Ramos (cell line): ENCODE measurements around the gene EIF2S2.
"Not testable (repeated sequence)": the region's sequence is repeated elsewhere in the genome, so short reads cannot be mapped to it uniquely, and the experiment has no call there.

Experiments
- in situ Hi-C: fragments of 300-500 bp; cut with MboI; formaldehyde crosslinking; loops from one replicate; pipeline ENCODE4 v1.14.3; 2022; ENCODE audit warnings: low sequenced_read_pairs; ENCODE audit not compliant: unreplicated experiment

Gene EIF2S2, protein sequence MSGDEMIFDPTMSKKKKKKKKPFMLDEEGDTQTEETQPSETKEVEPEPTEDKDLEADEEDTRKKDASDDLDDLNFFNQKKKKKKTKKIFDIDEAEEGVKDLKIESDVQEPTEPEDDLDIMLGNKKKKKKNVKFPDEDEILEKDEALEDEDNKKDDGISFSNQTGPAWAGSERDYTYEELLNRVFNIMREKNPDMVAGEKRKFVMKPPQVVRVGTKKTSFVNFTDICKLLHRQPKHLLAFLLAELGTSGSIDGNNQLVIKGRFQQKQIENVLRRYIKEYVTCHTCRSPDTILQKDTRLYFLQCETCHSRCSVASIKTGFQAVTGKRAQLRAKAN

DNA sequence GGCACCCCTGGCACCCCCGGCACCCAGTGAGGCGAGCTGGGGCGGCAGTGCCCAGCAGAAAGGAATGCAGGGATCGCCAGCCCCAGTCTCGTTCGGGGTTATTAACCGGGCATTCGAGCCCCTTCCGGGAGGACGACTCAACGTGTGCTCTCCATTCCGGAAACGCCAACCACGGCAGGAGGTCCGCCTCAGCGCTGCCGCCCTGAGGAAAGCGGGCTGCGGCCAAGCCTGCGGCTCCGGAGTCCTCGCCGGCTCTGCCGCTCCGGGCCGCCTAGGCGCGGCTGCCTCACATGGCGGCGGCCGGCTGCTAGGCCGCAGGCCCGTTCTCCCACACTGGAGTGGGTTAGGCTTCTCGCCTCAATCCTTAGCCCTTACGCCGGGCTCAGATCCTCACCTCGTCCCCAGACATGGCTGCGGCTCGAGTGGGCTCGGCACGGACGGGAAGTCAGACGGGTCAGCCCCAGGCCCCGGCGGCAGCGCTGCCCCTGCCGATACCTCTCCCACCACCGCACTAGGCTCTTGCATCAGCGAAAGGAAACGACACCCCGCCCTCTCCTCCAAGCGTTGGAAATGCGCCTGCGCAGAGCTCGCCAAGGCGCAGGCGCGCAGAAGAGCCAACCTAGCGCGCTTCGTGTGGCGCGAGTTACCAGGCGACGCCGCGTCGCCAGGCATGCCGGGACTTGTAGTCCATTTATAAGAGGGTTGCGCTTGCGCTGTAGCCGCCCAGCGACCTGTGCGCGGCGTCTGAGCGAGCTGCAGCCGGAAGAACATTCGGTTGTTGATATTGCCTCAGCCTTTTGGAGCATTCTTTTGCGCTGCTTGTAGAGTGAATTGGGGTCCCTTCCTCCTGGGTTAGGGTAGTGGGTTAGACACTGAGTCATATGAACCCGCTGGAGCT is at the start of gene EIF2S2:
EIF2S2 (minus strand) TSS at position 542 of the 898 bp plus-strand sequence; CDS start at position 409, 133 bp downstream.
- in situ Hi-C loops = loop anchor here (25.0 kb wide), 1 partner anchor 650 kb away; no protein-coding TSS in a partner anchor

DNA sequence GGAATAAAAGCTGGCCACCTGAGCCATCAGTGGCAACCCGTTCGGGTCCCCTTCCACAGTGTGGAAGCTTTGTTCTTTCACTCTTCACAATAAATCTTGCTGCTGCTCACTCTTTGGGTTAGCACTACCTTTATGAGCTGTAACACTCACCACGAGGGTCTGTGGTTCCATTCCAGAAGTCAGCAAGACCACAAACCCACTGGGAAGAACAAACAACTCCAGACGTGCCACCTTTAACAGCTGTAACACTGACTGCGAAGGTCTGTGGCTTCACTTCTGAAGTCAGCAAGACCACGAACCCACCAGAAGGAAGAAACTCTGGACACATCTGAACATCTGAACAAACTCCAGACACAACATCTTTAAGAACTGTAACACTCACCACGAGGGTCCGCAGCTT is 45.7 kb upstream of the EIF2S2 start:
- in situ Hi-C loops = not testable (repeated sequence)

DNA sequence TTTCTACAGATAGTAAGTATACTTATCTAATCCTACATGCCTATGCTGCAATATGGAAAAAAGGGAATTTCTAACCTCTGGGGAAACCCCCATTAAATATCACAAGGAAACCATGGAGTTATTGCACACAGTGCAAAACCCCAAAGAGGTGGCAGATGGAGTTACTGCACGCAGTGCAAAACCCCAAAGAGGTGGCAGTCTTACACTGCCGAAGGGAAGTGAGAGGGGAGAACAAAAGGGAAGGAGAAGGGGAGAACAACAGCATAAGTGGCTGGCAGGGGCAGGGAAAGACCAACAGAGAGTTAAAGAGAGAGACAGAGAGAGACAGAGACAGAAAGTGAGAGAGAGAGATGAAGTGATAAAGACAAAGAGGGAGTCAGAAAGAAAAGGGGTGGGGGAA is 43.8 kb upstream of the EIF2S2 start:
- in situ Hi-C loops = no loop called here

DNA sequence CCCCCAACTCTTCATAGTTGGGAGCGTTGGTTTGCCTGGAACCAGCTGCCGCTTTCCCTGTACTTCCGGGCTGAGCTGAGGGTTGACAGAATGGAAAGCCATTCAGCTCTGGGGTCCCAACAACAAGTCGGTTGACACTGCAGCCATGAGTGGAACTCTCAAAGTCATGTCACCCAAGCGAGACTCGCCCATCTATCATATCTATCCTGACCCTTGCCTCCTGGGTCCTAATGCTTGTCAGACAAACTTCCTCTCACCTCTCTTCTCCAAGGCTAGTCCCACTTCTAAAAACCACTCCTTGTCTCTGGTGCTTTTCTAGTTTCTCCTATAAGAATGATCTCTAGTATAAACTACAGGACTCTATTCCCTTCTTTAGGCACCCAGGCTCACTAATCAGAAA is 41.1 kb upstream of the EIF2S2 start:
- in situ Hi-C loops = not testable (repeated sequence)

DNA sequence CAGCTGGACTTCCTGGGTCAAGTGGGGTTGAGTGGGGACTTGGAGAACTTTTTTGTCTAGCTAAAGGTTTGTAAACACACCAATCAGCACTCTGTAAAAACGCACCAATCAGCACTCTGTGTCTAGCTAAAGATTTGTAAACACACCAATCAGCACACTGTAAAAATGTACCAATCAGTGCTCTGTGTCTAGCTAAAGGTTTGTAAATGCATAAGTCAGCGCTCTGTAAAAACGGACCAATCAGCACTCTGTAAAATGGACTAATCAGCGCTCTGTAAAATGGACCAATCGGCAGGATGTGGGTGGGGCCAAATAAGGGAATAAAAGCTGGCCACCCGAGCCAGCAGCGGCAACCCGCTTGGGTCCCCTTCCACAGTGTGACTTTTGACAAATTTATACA is 40.0 kb upstream of the EIF2S2 start:
- in situ Hi-C loops = not testable (repeated sequence)

DNA sequence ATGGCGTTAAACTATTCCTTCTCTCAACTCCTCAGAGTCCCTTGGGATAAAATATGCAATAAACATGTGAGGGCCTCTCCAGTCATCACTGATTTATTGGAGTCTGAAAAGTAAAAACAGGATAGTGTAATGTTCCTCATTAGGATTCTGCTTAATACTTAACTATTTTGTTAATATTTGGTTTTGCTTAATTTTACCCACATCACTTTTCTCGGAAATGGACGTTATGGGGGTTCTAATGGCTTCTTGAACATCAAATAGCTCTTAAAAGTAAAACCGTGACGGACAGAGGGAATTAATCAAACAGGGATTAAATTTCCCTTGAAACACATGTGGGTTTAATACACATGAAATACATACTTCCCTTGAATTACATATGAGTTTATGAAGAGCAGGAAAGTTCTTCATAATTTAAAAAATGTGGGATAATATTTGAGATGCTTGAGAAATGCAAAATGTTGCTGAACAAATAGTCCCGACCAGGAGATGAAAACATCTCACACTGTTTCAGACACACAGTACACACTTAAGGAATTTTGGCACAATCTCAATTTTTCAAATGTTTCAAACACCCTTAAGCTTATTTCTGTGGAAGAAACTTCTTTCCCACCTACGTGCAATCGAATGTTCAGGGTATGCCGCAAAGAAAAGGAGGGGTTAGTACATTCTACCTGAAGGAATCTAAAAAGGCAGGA is 38.4 kb upstream of the EIF2S2 start:
- in situ Hi-C loops = no loop called here

DNA sequence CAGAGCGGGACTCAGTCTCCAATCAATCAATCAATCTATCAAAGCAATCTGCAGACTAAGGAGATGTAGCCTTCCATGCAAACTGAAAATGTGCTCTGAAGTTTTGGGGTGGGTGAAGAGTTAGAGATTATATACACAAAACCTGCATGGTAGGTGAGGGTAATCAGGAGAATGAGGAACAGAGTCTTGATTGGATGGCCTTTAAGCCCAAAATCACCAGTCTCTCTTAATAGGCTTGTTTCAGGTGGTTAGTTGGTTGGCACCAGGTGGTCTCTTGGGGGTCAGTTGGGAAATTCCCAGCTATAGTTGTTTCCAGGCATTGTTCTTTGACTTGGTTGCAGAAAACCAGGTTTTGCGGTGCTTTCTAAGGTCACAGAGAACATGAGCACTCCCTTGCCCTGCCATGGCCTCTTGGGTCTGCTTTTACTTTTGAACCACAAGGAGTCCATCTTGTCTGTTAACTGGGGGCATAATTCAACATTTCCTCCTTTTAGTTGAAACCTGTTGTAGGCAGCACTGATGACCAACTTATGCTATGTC is 33.3 kb upstream of the EIF2S2 start:
- in situ Hi-C loops = no loop called here

DNA sequence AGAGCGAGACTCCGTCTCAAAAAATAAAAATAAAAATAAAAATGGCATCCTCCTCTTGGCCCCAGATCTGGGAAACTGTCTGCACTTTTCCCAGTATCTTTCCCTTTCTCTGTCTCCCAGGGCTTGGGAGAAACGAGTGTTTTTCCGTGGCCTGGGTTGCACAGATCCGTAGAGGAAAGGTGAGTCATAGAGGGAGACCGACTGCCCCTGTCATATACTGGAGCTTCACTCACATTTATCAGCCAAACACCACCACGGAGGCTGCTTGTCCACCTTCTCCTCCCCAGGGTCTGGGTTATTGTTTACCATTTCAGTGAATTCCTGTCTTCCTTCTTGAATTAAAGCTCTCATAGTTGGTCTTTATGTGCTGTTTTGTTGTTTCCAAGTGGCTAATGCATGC is 31.9 kb upstream of the EIF2S2 start:
- in situ Hi-C loops = no loop called here

DNA sequence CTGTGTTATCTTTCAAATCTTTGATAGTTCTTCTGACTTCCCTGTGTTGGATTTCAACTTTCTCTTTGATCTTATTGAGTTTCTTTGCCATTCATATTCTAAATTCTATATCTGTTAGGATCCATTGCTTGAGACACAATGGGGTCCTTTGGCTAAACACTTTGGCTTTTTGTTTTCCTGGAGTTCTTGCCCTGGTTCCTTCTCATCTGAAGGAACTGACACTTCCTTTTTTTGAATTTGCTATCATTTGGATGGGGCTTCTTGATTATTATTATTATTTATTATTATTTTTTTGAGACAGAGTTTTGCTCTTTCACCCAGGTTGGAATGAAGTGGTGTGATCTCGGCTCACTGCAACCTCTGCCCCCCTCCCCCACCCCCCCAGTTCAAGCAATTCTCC is 30.1 kb upstream of the EIF2S2 start:
- in situ Hi-C loops = no loop called here

DNA sequence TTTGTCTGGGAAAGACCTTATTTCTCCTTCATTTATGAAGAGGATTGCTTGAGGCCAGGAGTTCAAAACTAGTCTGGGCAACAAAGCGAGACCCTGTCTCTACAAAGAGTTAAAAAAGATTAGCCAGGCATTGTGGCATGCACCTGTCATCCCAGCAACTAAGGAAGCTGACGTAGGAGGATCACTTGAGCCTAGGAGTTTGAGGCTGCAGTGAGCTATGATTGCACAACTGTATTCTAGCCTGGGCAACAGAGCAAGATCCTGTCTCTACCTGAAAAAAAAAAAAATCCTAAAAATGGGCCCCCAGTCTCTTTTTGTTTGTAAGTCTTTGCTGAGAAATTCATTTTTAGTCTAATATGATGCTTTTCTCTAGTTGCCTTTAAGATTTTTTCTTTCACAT is 29.2 kb upstream of the EIF2S2 start:
- in situ Hi-C loops = no loop called here

DNA sequence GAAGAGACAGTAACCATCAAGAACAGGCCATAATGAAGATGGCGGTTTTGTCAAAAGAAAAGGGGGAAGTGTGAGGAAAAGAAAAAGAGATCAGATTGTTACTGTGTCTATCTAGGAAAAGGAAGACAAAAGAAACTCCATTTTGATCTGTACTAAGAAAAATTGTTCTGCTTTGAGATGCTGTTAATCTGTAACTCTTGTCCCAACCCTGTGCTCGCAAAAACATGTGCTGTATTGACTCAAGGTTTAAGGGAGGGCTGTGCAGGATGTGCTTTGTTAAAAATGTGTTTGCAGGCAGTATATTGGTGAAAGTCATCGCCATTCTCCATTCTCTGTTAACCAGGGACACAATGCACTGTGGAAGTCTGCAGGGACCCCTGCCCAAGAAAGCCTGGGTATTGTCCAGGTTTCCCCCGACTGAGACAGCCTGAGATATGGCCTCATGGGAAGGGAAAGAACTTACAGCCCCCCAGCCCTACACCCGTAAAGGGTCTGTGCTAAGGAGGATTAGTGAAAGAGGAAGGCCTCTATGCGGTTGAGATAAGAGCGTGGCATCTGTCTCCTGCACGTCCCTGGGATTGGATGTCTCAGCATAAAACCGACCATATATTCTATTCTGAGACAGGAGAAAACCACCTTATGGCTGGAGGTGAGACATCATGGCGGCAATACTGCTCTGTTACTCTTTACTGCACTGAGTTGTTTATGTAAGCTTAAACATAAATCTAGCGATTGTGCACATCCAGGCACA is 23.7 kb upstream of the EIF2S2 start:
- in situ Hi-C loops = not testable (repeated sequence)

DNA sequence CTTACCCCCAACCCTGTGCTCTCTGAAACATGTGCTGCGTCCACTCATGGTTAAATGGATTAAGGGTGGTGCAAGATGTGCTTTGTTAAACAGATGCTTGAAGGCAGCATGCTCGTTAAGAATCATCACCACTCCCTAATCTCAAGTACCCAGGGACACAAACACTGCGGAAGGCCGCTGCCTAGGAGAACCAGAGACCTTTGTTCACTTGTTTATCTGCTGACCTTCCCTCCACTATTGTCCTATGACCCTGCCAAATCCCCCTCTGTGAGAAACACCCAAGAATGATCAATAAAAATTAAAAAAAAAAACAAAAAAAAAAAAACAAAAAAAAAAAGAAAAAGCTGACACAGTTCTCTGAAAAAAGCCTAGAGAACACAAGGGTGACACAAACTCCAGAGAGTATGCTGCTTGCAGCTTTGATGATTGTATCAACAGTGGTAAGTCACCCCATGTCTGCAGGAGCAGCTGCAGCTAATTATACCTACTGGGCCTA is 21.4 kb upstream of the EIF2S2 start:
- in situ Hi-C loops = not testable (repeated sequence)

DNA sequence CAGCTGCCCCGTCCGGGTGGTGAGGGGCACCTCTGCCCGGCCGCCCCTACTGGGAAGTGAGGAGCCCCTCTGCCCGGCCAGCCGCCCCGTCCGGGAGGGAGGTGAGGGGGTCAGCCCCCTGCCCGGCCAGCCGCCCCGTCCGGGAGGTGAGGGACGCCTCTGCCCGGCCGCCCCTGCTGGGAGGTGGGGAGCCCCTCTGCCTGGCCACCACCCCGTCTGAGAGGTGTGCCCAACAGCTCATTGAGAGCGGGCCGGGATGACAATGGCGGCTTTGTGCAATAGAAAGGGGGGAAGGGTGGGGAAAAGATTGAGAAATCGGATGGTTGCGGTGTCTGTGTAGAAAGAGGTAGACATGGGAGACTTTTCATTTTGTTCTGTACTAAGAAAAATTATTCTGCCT is 20.9 kb upstream of the EIF2S2 start:
- in situ Hi-C loops = not testable (repeated sequence)

DNA sequence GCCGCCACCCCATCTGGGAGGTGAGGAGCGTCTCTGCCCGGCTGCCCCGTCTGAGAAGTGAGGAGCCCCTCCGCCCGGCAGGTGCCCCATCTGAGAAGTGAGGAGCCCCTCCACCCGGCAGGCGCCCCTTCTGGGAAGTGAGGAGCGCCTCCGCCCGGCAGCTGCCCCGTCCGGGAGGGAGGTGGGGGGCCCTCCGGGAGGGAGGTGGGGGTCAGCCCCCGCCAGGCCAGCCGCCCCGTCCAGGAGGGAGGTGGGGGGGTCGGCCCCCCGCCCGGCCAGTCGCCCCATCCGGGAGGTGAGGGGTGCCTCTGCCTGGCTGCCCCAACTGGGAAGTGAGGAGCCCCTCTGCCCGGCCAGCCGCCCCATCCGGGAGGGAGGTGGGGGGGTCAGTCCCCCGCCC is 20.4 kb upstream of the EIF2S2 start:
- in situ Hi-C loops = not testable (repeated sequence)

DNA sequence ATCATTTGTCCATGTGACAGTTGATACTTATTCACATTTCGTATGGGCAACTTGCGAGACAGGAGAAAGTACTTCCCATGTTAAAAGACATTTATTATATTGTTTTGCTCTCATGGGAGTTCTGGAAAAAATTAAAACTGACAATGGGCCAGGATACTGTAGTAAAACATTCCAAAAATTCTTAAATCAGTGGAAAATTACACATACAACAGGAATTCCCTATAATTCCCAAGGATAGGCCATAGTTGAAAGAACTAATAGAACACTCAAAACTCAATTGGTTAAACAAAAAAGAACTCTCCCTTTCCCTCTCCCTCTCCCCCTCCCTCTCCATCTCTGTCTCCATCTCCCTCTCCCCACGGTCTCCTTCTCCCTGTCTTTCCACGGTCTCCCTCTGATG is 19.4 kb upstream of the EIF2S2 start:
- in situ Hi-C loops = no loop called here

DNA sequence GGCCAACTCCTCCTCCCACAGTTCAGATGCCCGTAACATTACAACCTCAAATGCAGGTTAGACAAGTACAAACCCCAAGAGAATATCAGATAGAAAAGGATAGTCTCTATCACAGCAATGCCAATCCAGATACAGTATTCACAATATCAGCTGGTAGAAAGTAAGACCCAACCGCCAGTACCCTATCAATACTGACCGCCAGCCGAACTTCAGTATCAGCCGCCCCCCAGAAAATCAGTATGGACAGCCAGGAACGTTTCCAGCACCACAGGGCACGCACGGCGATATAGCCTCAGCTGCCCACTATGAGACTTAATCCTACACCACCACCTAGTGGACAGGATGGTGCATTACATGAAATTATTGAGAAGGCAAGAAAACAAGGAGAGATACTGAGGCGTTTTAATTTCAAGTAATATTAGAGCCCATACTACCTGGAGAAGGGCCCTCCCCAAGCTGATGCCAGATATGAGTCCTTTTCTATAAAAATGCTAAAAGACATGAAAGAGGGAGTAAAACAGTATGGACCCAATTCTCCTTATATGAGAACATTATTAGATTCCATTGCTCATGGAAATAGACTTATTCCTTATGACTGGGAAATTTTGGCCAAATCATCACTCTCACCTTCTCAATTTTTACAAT is 17.6 kb upstream of the EIF2S2 start:
- in situ Hi-C loops = no loop called here

DNA sequence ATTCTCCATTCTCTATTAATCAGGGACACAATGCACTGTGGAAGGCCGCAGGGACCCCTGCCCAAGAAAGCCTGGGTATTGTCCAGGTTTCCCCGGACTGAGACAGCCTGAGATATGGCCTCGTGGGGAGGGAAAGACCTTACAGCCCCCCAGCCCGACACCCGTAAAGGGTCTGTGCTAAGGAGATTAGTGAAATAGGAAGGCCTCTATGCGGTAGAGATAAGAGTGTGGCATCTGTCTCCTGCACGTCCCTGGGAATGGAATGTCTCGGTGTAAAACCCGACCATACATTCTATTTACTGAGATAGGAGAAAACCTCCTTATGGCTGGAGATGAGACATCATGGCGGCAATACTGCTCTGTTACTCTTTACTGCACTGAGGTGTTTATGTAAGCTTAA is 15.7 kb upstream of the EIF2S2 start:
- in situ Hi-C loops = no loop called here

DNA sequence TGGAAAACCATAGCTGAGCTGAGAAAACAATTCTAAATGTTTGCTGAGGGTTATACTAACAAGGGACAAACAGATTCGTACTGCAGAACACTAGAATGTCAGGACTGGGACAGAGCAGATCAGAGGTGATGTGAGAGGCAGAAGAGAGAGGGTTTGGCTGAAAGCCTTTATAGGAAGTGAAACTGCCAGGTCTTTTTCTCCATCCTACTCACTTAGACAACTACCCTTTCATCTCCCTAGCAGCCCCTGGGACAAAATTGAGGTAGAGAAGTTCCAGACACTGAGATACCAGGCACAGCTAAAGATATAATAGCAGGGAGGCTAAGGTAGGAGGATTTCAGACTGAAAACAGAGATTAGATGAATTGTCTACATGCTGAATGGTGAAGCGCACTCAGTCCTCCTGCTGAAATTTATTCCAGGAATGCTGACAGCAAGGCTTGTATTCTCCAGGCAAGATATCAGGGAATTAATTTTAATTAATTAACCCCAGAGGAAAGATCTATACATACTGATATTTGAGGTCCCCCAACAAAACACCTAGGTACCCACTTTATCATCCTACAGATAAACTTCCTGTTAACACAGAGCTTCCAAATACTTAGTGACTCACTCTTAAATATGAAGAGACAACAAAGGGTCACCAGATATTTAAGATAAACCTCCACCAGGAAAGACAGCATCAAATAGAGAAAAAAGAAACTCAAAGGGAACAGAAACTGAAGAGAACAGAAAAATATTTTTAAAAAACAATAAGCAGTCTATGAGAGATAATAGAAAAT is 12.6 kb upstream of the EIF2S2 start:
- in situ Hi-C loops = loop anchor here (5.0 to 25.0 kb wide), 2 partner anchors 267 to 662 kb away; no protein-coding TSS in a partner anchor
